Liver (tissue), 3 donors: ENCODE results near the gene SESN3.

Experiments
- ATF3 ChIP-seq: IDR thresholded peaks from 2 replicates; pipeline ENCODE4 v1.6.1; 2016; ENCODE audit warnings: antibody characterized with exemption
- CTCF ChIP-seq: fragments of 150-350 bp; IDR thresholded peaks from 2 replicates; pipeline ENCODE4 v1.5.1; 2017; ENCODE audit warnings: improper control_type of control experiment, low read depth, low read length; ENCODE audit not compliant: missing input control
- GABPA ChIP-seq, 2 donors: IDR thresholded peaks in 1 of 2; conservative IDR thresholded peaks in 1 of 2; 2 replicates each; pipeline ENCODE4 v1.6.1; 2016; ENCODE audit warnings: antibody characterized with exemption in 2 of 2, mild to moderate bottlenecking in 1 of 2, moderate library complexity in 1 of 2
- JUND ChIP-seq, 2 donors: IDR thresholded peaks; 2 replicates each; pipeline ENCODE4 v1.6.1; 2016; ENCODE audit warnings: antibody characterized with exemption in 2 of 2
- MAX ChIP-seq: IDR thresholded peaks from 2 replicates; pipeline ENCODE4 v1.6.1; 2016; ENCODE audit warnings: antibody characterized with exemption
- RAD21 ChIP-seq, 2 donors: IDR thresholded peaks; 2 replicates each; pipeline ENCODE4 v1.6.1; 2016; ENCODE audit warnings: antibody characterized with exemption in 2 of 2, mild to moderate bottlenecking in 2 of 2
- SP1 ChIP-seq: IDR thresholded peaks from 2 replicates; pipeline ENCODE4 v1.6.1; 2018; ENCODE audit warnings: antibody characterized with exemption, mild to moderate bottlenecking
- TAF1 ChIP-seq: conservative IDR thresholded peaks from 2 replicates; pipeline ENCODE4 v1.6.1; 2016; ENCODE audit warnings: antibody characterized with exemption, mild to moderate bottlenecking
- donor health status: healthy.
- donor health status: healthy.

- TF ChIP-seq SP1 (no peak), GABPA (IDR thresholded peaks at IDR 0.05 in 1 of 2, conservative IDR thresholded peaks at IDR 0.05 in 1 of 2) (no peak), RAD21 (IDR thresholded peaks at IDR 0.05) (no peak), CTCF (no peak), ATF3 (no peak), MAX (no peak), JUND (IDR thresholded peaks at IDR 0.05) (no peak), TAF1 (no peak)
Observed at GRCh38 chr11:95192717-95193116, 38.3 kb downstream of the SESN3 start.
